ENCODE data around the gene ASGR1.

Gene ASGR1

DNA sequence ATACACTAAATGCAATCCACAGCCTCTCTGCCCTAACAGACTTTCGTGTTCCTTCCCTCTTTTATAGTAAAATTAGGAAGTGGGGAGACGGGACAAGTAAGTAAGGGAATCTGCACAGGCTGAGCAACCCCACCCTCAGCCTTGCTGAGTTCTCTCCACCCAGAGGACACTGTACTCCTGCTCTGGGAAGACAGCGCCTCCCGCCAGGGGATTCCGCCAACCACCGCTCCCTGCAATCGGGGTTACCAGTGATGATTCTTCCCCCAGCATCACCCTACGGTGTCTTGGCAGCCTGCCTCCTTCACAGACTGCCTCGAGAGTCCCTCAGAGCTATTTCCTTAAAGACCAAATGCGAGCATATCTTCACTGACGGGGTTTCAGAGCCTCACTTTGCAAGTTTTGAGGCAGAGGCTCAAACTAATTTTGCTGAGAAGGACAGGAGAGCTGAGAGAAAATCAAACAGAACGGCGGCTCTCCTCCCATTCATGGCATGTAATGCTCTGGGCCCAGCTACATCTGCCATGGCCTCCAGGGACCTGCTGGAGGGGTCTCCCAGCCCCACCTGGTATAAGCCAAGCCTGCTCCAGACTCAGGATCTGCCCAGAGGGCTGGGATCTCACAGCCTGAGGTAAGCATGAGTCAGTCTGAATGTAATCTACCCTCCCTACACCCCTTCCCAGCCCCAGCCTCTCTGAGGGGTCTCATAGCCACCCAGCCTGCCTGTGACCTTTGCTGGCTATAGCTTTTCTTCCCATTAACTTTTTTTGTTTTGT lies 41.8 kb downstream of the ASGR1 start:
- Histone ChIP-seq H3K9me3 (ENCODE audit: control insufficient read depth in 5 of 5, low read length in 5 of 5) (no peaks in the 10 kb centered on the region), H3K4me1 (ENCODE audit: control insufficient read depth in 5 of 5, insufficient read depth in 5 of 5, low read length in 5 of 5) (peaks cover 0 to 21% (median 12%) of the 10 kb centered on the region in 5 donors), H3K27ac (ENCODE audit: low read depth, low read length) (no peak overlapping the region), H3K9ac (ENCODE audit: low read length in 5 of 5) (no peak overlapping the region), H3K4me3 (ENCODE audit: low read depth in 1 of 5, low read length in 5 of 5) (no peak overlapping the region), H3K27me3 (ENCODE audit: control insufficient read depth in 5 of 5, insufficient read depth in 4 of 5, low read length in 5 of 5) (peaks cover 11 to 41% (median 24%) of the 10 kb centered on the region in 5 donors), H3K36me3 (ENCODE audit: control insufficient read depth in 5 of 5, insufficient read depth in 5 of 5, low read length in 5 of 5) (no peaks in the 10 kb centered on the region)

DNA sequence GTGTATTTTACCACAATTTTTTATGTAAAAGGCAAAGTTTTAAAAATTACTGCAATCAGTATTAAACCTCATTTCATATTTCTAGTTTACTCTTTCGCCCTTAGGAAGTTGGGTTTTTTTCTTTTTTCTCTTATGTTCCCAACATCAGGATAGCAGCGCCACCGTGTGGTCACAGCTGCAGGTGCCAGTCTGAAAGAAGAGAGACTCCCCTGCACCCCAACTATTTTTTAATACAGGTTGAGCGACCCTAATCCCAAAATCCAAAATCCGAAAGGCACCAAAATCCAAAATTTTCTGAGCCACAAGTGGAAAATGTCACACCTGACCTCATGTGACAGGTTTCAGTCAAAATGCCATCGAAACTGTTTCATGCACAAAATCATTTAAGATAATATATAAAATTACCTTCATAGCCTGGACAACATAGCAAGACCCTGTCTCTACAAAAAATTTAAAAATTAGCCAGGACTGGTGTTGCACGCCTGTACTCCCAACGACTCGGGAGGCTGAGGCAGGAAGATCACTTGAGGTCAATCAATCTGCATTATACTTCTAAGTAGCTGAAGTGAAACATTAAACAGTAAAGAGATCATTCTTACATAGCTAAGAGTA lies 42.8 kb downstream of the ASGR1 start:
- peaks cover 11 to 40% (median 21%) of the 10 kb centered on the region in 5 donors for H3K27me3 ChIP-seq (ENCODE audit: control insufficient read depth in 5 of 5, insufficient read depth in 4 of 5, low read length in 5 of 5)
- H3K27ac ChIP-seq (ENCODE audit: low read depth, low read length) = no peak overlapping the region
- no peaks in the 10 kb centered on the region for H3K36me3 ChIP-seq (ENCODE audit: control insufficient read depth in 5 of 5, insufficient read depth in 5 of 5, low read length in 5 of 5)
- peaks cover 0 to 21% (median 12%) of the 10 kb centered on the region in 5 donors for H3K4me1 ChIP-seq (ENCODE audit: control insufficient read depth in 5 of 5, insufficient read depth in 5 of 5, low read length in 5 of 5)
- no peak overlapping the region for H3K4me3 ChIP-seq (ENCODE audit: low read depth in 1 of 5, low read length in 5 of 5)
- no peaks in the 10 kb centered on the region for H3K9me3 ChIP-seq (ENCODE audit: control insufficient read depth in 5 of 5, low read length in 5 of 5)
- H3K9ac ChIP-seq (ENCODE audit: low read length in 5 of 5) = no peak overlapping the region

DNA sequence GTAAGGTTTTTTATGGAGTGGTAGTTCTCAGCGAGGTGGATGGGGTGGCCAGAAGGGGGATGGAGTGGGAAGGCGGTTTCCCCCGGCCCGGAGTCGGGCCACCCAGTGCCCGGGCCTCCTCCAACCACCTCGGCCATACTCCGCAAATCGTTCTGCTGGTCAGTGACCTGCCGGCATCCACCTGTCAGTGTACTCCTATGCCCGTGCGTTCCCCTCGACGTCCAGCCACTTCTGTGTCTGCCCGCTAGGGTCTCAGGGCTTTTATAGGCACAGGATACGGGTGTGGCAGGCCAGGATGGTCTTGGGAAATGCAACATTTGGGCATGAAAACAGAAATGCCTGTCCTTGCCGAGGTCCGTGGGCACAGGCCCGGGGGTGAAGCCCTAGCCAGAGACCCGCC lies 45.3 kb downstream of the ASGR1 start:
- H3K9me3 ChIP-seq (ENCODE audit: control insufficient read depth in 5 of 5, low read length in 5 of 5) = no peaks in the 10 kb centered on the region
- H3K27ac ChIP-seq (ENCODE audit: low read depth, low read length) = no peak overlapping the region
- H3K27me3 ChIP-seq (ENCODE audit: control insufficient read depth in 5 of 5, insufficient read depth in 4 of 5, low read length in 5 of 5) = peaks cover 16 to 30% (median 17%) of the 10 kb centered on the region in 5 donors
- peak overlapping the region in 1 of 5 donors; percentile 22 for H3K4me3 ChIP-seq (ENCODE audit: low read depth in 1 of 5, low read length in 5 of 5)
- peaks cover 0 to 23% (median 12%) of the 10 kb centered on the region in 5 donors for H3K4me1 ChIP-seq (ENCODE audit: control insufficient read depth in 5 of 5, insufficient read depth in 5 of 5, low read length in 5 of 5)
- H3K36me3 ChIP-seq (ENCODE audit: control insufficient read depth in 5 of 5, insufficient read depth in 5 of 5, low read length in 5 of 5) = no peaks in the 10 kb centered on the region
- no peak overlapping the region for H3K9ac ChIP-seq (ENCODE audit: low read length in 5 of 5)

DNA sequence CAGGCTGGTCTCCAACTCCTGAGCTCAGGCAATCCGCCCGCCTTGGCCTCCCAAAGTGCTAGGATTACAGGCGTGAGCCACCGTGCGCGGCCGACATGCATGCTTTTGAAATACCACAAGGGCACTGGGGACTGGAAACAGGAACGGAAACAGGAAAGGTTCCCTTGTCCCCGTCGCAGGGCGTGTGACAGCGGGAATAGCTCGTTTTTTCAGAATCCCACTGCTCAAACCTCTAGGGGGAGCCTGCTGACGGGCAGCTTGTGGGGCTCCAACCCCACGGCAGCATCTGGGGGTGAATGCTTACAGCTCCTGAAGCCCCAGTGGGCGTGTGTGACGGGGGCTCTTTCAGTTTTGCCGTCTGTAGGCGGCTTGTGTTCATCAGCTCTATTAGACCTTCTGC lies 45.7 kb downstream of the ASGR1 start:
- Histone ChIP-seq H3K27ac (ENCODE audit: low read depth, low read length) (no peak overlapping the region), H3K27me3 (ENCODE audit: control insufficient read depth in 5 of 5, insufficient read depth in 4 of 5, low read length in 5 of 5) (peaks cover 13 to 30% (median 16%) of the 10 kb centered on the region in 5 donors), H3K4me3 (ENCODE audit: low read depth in 1 of 5, low read length in 5 of 5) (peak overlapping the region in 2 of 5 donors; percentile 22 to 32), H3K9me3 (ENCODE audit: control insufficient read depth in 5 of 5, low read length in 5 of 5) (no peaks in the 10 kb centered on the region), H3K36me3 (ENCODE audit: control insufficient read depth in 5 of 5, insufficient read depth in 5 of 5, low read length in 5 of 5) (no peaks in the 10 kb centered on the region), H3K4me1 (ENCODE audit: control insufficient read depth in 5 of 5, insufficient read depth in 5 of 5, low read length in 5 of 5) (peaks cover 0 to 23% (median 12%) of the 10 kb centered on the region in 5 donors), H3K9ac (ENCODE audit: low read length in 5 of 5) (no peak overlapping the region)

DNA sequence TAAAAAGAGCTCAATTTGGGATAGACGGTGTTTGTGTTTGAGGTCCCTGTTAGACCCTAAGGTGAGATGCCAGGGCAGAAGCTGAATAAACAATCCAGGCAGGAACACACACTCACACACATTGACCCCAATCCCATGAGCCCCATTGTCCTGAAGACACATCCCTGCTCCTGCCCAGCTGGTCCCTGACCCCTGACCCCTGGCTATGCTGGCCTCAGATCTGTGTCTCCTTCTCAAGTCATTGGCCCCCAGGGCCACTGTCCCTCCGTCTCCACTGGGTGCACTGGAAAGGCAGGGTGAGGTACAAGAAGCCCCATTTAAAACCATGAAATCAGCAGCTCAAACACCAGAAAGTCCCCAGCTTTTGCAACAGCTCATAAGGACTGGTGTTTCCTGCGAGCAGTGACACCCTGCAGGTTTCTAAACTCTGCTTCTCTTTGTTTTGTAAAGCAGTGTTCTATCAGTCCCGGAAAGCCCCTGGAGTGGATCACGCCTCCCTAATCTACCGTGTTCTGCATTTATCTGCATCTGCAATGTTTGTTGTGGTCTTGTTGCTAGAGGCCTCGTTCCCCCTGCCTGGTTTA lies 46.6 kb downstream of the ASGR1 start:
- Histone ChIP-seq H3K27me3 (ENCODE audit: control insufficient read depth in 5 of 5, insufficient read depth in 4 of 5, low read length in 5 of 5) (peaks cover 13 to 28% (median 14%) of the 10 kb centered on the region in 5 donors), H3K36me3 (ENCODE audit: control insufficient read depth in 5 of 5, insufficient read depth in 5 of 5, low read length in 5 of 5) (no peaks in the 10 kb centered on the region), H3K4me1 (ENCODE audit: control insufficient read depth in 5 of 5, insufficient read depth in 5 of 5, low read length in 5 of 5) (peaks cover 0 to 23% (median 9%) of the 10 kb centered on the region in 5 donors), H3K9me3 (ENCODE audit: control insufficient read depth in 5 of 5, low read length in 5 of 5) (no peaks in the 10 kb centered on the region), H3K27ac (ENCODE audit: low read depth, low read length) (no peak overlapping the region), H3K9ac (ENCODE audit: low read length in 5 of 5) (no peak overlapping the region), H3K4me3 (ENCODE audit: low read depth in 1 of 5, low read length in 5 of 5) (peak overlapping the region in 3 of 5 donors; percentile 1 to 52 (median 10))

DNA sequence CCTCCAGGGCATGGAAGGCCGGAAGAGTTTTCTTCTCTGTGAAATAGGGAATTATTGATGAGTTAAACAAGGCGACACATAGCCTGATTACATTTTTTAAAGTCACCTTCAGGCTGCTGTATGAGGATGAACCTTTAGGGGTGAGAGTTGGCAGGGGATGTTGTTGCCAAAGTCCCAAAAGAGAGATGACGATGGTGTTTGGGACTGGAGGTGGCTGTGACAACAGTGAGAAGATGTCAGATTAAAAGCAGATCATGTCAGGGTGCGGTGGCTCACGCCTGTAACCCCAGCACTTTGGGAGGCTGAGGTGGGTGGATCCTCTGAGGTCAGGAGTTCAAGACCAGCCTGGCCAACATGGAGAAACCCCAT lies 47.8 kb downstream of the ASGR1 start:
- Histone ChIP-seq H3K9me3 (ENCODE audit: control insufficient read depth in 5 of 5, low read length in 5 of 5) (no peaks in the 10 kb centered on the region), H3K27ac (ENCODE audit: low read depth, low read length) (no peak overlapping the region), H3K4me1 (ENCODE audit: control insufficient read depth in 5 of 5, insufficient read depth in 5 of 5, low read length in 5 of 5) (peaks cover 0 to 20% (median 5%) of the 10 kb centered on the region in 5 donors), H3K9ac (ENCODE audit: low read length in 5 of 5) (peak overlapping the region in 1 of 5 donors; percentile 59), H3K27me3 (ENCODE audit: control insufficient read depth in 5 of 5, insufficient read depth in 4 of 5, low read length in 5 of 5) (peaks cover 9 to 20% (median 10%) of the 10 kb centered on the region in 5 donors), H3K4me3 (ENCODE audit: low read depth in 1 of 5, low read length in 5 of 5) (peak overlapping the region; percentile 35 to 52 (median 42)), H3K36me3 (ENCODE audit: control insufficient read depth in 5 of 5, insufficient read depth in 5 of 5, low read length in 5 of 5) (no peaks in the 10 kb centered on the region)

DNA sequence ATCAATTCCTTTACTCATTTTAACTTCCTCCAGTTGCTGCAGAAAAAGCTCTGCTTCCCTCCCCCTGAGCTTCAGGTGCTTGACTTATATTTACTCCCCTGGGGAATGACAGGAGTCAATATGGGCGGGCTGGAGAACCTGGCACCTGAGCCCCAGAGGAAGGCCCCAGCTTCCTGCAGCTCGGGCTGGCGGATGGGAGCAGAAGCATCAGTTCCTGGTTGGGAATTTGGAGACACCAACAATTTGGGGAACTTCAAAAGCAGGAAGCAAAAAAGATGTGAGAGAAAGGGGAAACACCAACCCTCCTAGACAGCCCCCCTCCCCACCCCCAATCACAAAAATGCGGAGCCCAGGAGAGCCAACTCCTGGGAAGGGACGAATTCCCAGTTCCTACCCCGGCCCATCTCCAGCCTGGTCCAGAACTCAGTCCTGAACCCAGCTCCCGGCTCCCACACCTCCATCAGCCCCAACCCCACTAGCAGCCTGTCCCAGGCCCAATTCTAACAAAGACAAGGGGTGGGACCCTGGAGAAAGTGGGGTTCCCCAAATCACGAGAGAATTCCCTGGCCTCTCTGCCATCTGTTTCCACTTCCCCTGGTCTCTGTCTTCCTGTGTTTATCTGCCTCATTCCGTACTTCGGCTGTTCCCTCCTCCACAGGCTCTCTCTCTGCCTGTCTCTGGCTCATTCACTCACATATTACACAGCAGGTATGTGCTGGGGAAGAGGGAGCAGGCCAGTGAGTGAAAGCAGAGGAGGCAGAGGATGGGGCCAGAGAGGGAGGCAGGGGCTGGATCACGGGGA lies 48.3 kb downstream of the ASGR1 start:
- Histone ChIP-seq H3K36me3 (ENCODE audit: control insufficient read depth in 5 of 5, insufficient read depth in 5 of 5, low read length in 5 of 5) (no peaks in the 10 kb centered on the region), H3K4me3 (ENCODE audit: low read depth in 1 of 5, low read length in 5 of 5) (peak overlapping the region; percentile 35 to 52 (median 42)), H3K9ac (ENCODE audit: low read length in 5 of 5) (peak overlapping the region in 1 of 5 donors; percentile 59), H3K4me1 (ENCODE audit: control insufficient read depth in 5 of 5, insufficient read depth in 5 of 5, low read length in 5 of 5) (peaks cover 0 to 20% (median 5%) of the 10 kb centered on the region in 5 donors), H3K9me3 (ENCODE audit: control insufficient read depth in 5 of 5, low read length in 5 of 5) (no peaks in the 10 kb centered on the region), H3K27ac (ENCODE audit: low read depth, low read length) (no peak overlapping the region), H3K27me3 (ENCODE audit: control insufficient read depth in 5 of 5, insufficient read depth in 4 of 5, low read length in 5 of 5) (peaks cover 9 to 20% (median 10%) of the 10 kb centered on the region in 5 donors)

DNA sequence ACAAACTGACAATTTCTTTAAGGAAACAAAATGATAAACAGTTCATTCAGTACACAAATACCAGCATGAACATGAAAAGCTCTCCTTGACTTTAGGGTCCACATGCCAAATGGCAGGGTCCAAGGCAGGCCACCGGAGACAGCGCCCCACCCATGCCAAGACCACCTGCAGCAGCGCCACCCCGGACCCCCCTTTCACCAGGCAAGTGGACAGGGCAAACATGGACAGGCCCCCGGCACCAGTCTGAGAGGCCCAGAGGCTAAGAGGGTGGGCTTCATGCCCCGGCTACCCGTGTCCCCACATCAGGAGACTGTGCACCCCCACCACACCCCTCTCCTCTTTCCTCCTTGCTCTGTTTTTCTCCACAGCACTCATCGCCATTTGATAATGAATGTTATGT lies 49.9 kb downstream of the ASGR1 start:
- Histone ChIP-seq H3K9me3 (ENCODE audit: control insufficient read depth in 5 of 5, low read length in 5 of 5) (no peaks in the 10 kb centered on the region), H3K27ac (ENCODE audit: low read depth, low read length) (no peak overlapping the region), H3K27me3 (ENCODE audit: control insufficient read depth in 5 of 5, insufficient read depth in 4 of 5, low read length in 5 of 5) (peaks cover 9 to 20% (median 10%) of the 10 kb centered on the region in 5 donors), H3K36me3 (ENCODE audit: control insufficient read depth in 5 of 5, insufficient read depth in 5 of 5, low read length in 5 of 5) (no peaks in the 10 kb centered on the region), H3K4me3 (ENCODE audit: low read depth in 1 of 5, low read length in 5 of 5) (no peak overlapping the region), H3K9ac (ENCODE audit: low read length in 5 of 5) (peak overlapping the region in 1 of 5 donors; percentile 2), H3K4me1 (ENCODE audit: control insufficient read depth in 5 of 5, insufficient read depth in 5 of 5, low read length in 5 of 5) (peaks cover 0 to 20% (median 5%) of the 10 kb centered on the region in 5 donors)

DNA sequence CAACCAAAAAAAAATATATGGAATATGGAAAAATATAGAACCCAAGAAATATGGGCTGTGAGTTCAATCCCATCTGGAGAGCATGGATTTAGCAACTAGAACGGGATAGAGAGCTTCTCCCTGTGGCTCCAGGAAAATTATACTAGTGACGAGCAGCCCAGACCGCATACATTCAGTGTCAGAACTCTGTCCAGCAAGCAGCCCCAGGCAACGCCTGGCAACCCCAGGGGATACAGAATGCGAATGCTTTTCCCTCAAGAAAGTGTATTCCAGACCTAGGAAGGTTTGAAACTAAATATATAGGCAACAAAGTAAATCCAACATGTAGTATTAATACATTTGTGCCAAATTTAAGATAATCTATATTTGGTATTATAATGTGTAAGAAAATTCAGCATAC lies 51.0 kb downstream of the ASGR1 start:
- H3K9me3 ChIP-seq (ENCODE audit: control insufficient read depth in 5 of 5, low read length in 5 of 5) = no peaks in the 10 kb centered on the region

More for the DNA sequence above, 51.0 kb downstream of the ASGR1 start:
- peaks cover 5 to 14% (median 8%) of the 10 kb centered on the region in 5 donors for H3K27me3 ChIP-seq (ENCODE audit: control insufficient read depth in 5 of 5, insufficient read depth in 4 of 5, low read length in 5 of 5)
- H3K27ac ChIP-seq (ENCODE audit: low read depth, low read length) = no peak overlapping the region
- H3K4me1 ChIP-seq (ENCODE audit: control insufficient read depth in 5 of 5, insufficient read depth in 5 of 5, low read length in 5 of 5) = peaks cover 0 to 13% (median 0%) of the 10 kb centered on the region in 5 donors
- H3K9ac ChIP-seq (ENCODE audit: low read length in 5 of 5) = no peak overlapping the region
- H3K4me3 ChIP-seq (ENCODE audit: low read depth in 1 of 5, low read length in 5 of 5) = no peak overlapping the region
- no peaks in the 10 kb centered on the region for H3K36me3 ChIP-seq (ENCODE audit: control insufficient read depth in 5 of 5, insufficient read depth in 5 of 5, low read length in 5 of 5)

Data from subcutaneous abdominal adipose tissue (tissue), 5 donors.